Measurements from ENCODE around the gene TNKS1BP1.

The TNKS1BP1 gene

DNA sequence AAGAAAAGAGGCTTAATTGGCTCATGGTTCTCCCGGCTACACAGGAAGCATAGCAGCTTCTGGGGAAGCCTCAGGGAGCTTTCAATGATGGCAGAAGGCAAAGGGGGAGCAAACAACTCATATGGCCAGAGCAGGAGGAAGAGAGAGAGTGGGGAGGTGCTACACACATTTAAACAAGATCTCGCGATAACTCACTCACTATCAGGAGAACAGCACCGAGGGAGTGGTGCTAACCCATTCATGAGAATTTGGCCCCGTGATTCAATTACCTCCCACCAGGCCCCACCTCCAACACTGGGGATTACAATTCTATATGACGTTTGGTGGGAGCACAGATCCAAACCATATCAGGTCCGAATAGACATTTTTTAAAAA is 46.0 kb downstream of the TNKS1BP1 start:
- Histone ChIP-seq H3K4me1 (ENCODE audit: insufficient read depth, low read length) (peaks cover 8% of the 10 kb centered on the region), H3K9me3 (ENCODE audit: low read length) (no peaks in the 10 kb centered on the region), H3K4me3 (ENCODE audit: low read length) (no peak overlapping the region), H3K27me3 (ENCODE audit: insufficient read depth, low read length) (no peaks in the 10 kb centered on the region), H3K36me3 (ENCODE audit: insufficient read depth, low read length) (no peaks in the 10 kb centered on the region), H2AFZ (ENCODE audit: low read depth, low read length) (no peak overlapping the region)

DNA sequence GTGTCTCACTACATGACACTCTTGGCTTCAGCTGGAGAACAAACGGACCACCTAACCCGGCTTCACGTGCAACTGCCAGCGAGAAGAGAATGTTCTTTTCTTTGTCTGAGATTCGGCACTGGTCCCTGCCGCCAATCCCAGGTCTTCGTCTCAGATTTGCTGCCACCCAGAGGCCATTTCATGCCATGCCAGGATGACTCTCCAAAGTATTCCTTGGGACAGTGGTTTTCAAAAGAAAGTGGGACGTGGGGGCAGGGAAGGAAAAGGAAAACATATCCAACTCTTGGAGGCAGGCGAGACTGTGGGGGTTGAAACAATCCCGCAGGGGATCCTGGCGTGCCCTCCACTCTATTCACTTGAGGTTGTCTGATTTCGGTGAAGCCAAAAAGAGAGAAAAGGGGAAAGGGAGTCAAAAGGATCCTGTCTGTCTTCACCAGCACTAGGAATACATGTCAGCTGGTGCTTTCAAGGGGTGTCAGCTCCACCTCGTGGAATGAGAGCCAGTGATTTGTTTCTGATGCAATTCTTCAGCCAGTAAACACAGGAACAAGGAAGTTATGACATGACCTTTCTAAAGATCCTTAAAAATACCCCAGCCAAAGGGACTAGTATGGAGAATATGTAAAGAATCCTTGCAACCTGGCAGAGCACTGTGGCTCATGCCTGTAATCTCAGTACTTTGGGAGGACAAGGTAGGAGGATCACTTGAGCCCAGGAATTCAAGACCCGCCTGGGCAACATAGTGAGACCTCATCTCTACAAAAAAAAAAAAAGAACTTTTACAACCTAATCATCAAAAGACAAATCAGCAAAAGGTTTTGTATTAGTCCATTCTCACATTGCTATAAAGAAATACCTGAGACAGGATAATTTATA is 46.7 kb downstream of the TNKS1BP1 start:
- peak overlapping the region; percentile 83 for H2AFZ ChIP-seq (ENCODE audit: low read depth, low read length)
- no peaks in the 10 kb centered on the region for H3K36me3 ChIP-seq (ENCODE audit: insufficient read depth, low read length)
- H3K4me3 ChIP-seq (ENCODE audit: low read length): no peak overlapping the region
- H3K27me3 ChIP-seq (ENCODE audit: insufficient read depth, low read length): peaks cover under 1% of the 10 kb centered on the region
- peaks cover 8% of the 10 kb centered on the region for H3K4me1 ChIP-seq (ENCODE audit: insufficient read depth, low read length)
- H3K9me3 ChIP-seq (ENCODE audit: low read length): no peaks in the 10 kb centered on the region

DNA sequence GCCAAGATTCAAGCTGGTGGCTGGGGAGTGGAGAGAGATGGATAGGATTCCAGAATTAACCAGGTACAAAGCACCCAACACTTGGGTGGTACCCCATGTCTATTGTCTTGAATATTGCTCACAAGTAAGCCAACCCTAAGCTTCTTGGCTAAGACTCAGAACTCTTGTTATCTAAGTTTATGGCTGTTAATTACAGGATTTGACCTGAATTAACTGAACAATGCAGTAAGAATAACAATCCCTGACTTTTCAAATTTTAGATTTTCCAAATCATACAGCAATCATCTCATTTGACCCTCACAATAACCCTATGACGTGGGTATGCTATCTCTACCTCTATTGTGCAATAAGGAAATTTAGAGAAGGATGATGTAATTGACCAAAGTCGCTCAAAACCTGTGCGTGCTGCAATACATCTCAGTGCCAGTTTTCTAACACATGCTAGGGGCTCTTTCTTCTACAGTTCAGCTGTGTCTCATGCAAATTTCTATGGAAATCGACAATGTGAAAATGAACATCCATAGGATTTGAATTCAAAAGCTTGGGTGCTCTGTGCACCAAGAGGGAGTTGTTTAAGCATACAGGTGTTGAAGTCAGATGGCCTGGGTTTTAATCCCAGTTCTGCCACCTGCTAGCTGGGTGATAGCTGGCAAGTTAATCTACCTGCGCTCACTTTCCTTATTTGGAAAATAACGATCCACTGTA is 47.6 kb downstream of the TNKS1BP1 start:
- Histone ChIP-seq H2AFZ (ENCODE audit: low read depth, low read length) (peak overlapping the region; percentile 83), H3K4me3 (ENCODE audit: low read length) (no peak overlapping the region), H3K27me3 (ENCODE audit: insufficient read depth, low read length) (peaks cover 3% of the 10 kb centered on the region)

DNA sequence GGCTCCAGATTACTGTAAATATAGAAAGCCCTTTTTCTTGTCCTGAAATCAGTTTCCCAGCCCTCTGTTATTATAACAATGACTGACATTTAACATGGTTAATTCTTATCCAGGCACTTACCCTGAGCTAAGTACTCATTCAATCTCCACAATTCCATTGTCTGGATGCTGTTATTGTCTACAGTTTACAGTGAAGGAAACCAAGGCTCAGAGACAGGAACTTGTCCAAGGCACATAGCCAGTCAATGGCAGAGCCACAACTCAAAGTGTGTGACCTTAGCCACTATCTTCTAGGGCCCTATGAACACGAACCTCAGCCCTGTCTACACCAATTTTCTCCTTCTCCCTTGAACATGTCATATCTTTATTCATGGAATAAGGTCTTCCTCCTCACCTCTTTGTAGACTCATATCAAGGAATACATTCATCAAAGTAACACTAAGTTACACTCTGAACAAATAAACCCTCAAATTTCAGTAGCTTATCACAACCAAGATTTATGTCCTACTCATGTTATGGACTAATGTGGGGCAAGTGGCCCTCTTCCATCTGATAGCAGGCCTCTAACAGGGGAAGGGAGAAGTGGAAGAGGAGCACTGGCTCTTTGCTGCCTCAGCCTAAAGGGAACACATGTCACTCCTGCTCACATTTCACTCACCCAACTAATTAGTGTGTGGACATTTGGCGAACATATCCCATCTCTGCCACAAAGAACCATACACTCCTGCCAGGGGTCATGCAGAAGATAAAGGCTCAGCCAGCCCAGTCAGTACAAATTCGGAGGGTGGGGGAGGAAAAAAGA is 48.4 kb downstream of the TNKS1BP1 start:
- Histone ChIP-seq H2AFZ (ENCODE audit: low read depth, low read length) (no peak overlapping the region), H3K4me3 (ENCODE audit: low read length) (no peak overlapping the region), H3K9me3 (ENCODE audit: low read length) (no peaks in the 10 kb centered on the region), H3K36me3 (ENCODE audit: insufficient read depth, low read length) (no peaks in the 10 kb centered on the region), H3K27me3 (ENCODE audit: insufficient read depth, low read length) (peaks cover 3% of the 10 kb centered on the region), H3K4me1 (ENCODE audit: insufficient read depth, low read length) (peaks cover 8% of the 10 kb centered on the region)

More for the DNA sequence above, 47.6 kb downstream of the TNKS1BP1 start:
- Histone ChIP-seq H3K36me3 (ENCODE audit: insufficient read depth, low read length) (no peaks in the 10 kb centered on the region), H3K4me1 (ENCODE audit: insufficient read depth, low read length) (peaks cover 8% of the 10 kb centered on the region), H3K9me3 (ENCODE audit: low read length) (no peaks in the 10 kb centered on the region)

DNA sequence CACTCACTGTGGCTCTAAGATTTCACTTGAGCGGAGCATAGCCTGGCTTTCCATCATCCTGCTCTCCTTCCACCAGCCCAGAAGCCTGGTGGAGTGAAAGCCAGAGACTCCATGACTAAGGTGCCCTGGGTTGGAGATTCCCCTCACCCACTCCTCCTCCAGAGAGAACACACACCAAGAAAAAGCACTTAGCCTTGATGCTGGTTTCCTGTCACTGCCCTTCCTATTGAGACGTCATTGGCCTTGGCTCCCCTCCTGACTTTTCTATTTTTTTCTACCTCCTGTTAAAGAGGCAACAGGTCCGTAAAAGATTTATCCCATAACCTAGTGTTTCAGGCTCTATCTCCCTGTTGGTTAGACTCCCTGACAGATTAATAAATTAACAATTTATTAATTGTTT is 49.2 kb downstream of the TNKS1BP1 start:
- peaks cover 3% of the 10 kb centered on the region for H3K27me3 ChIP-seq (ENCODE audit: insufficient read depth, low read length)
- no peak overlapping the region for H3K4me3 ChIP-seq (ENCODE audit: low read length)
- H3K4me1 ChIP-seq (ENCODE audit: insufficient read depth, low read length): peaks cover 8% of the 10 kb centered on the region
- no peak overlapping the region for H2AFZ ChIP-seq (ENCODE audit: low read depth, low read length)
- no peaks in the 10 kb centered on the region for H3K9me3 ChIP-seq (ENCODE audit: low read length)
- H3K36me3 ChIP-seq (ENCODE audit: insufficient read depth, low read length): no peaks in the 10 kb centered on the region

DNA sequence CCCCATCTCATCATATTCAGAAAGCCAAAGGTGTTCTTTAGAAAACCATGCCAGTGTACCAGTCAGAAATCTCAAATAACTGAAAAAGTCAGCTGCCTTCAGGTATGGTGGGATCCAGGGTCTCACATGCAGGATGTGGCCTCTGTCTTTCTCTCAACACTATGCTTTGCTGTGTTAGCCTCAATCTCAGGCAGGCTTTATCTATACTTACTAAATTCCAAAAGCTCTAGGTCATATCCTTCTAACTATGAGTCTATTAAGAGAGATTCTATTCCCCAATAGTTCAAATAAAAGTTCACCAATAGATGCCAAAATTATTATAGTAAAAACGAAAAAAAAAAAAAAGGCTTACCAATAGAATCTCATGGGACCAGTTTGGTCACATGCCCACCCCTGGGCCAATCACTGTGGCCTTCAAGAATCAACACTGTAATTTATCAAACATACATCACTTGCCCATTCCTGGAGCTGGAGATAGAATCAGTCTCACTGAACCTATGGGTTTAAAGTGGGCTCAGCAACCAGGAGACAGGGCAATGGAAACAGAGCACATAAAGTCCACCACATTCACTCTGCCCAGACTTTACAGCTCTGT is 49.8 kb downstream of the TNKS1BP1 start:
- H3K4me1 ChIP-seq (ENCODE audit: insufficient read depth, low read length): peaks cover 8% of the 10 kb centered on the region
- H3K4me3 ChIP-seq (ENCODE audit: low read length): no peak overlapping the region
- H3K27me3 ChIP-seq (ENCODE audit: insufficient read depth, low read length): peaks cover 3% of the 10 kb centered on the region
- no peaks in the 10 kb centered on the region for H3K36me3 ChIP-seq (ENCODE audit: insufficient read depth, low read length)
- no peaks in the 10 kb centered on the region for H3K9me3 ChIP-seq (ENCODE audit: low read length)
- H2AFZ ChIP-seq (ENCODE audit: low read depth, low read length): no peak overlapping the region

DNA sequence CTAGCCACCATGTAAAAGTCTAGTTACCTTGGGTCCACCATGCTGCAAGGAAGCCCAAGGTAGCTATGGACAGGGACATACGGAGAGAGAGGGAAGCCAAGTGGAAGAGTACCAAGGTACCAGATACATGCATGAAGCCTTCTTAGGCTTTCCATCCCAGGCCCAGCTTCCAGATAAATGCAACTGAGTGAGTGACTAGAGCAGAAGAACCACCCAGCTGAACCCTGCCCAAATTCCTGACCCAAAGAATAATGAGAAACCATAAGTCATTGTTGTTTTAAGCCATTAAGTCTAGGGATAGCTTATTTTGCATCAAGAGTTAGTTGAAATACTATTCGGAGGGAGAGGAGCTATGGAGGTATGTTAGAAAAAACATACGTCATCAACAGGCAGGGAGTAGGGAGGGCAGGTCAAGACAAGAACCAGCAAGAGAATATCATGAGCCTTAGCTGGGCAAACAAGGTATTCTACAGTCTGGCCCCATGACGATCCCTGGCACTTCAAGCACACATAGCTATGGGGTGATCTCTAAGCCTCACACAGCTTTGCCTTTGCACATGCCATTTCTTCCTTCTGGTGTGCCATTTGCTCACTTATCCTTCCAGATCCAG is 51.2 kb downstream of the TNKS1BP1 start:
- Histone ChIP-seq H3K27me3 (ENCODE audit: insufficient read depth, low read length) (peaks cover 3% of the 10 kb centered on the region), H3K9me3 (ENCODE audit: low read length) (no peaks in the 10 kb centered on the region), H3K4me1 (ENCODE audit: insufficient read depth, low read length) (peaks cover 8% of the 10 kb centered on the region), H3K4me3 (ENCODE audit: low read length) (no peak overlapping the region), H3K36me3 (ENCODE audit: insufficient read depth, low read length) (no peaks in the 10 kb centered on the region), H2AFZ (ENCODE audit: low read depth, low read length) (no peak overlapping the region)

DNA sequence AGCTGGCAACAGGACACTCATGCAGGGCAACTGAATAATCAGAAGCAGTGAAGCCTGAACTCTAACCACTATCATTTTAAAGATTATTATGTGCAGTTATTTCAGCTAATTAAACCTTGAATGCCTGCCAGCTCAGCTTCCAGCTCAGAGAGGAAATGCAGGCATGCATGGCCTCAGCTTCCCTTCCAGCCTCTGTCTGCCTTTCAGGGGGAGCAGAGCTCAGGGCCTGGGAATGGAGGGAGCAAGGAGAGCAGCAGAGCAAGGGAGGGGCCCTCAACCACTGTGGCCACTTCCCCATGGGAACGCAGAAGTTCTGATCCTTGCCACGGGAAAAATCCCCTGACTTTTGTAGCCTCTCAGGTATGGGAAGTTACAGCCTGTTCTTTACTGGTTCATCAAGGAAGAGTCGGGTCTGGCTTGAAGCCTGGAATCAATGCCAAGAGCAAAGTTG is 55.2 kb downstream of the TNKS1BP1 start:
- H2AFZ ChIP-seq (ENCODE audit: low read depth, low read length): no peak overlapping the region
- H3K27me3 ChIP-seq (ENCODE audit: insufficient read depth, low read length): peaks cover 3% of the 10 kb centered on the region
- H3K36me3 ChIP-seq (ENCODE audit: insufficient read depth, low read length): no peaks in the 10 kb centered on the region
- no peak overlapping the region for H3K4me3 ChIP-seq (ENCODE audit: low read length)
- no peaks in the 10 kb centered on the region for H3K4me1 ChIP-seq (ENCODE audit: insufficient read depth, low read length)
- H3K9me3 ChIP-seq (ENCODE audit: low read length): no peaks in the 10 kb centered on the region

DNA sequence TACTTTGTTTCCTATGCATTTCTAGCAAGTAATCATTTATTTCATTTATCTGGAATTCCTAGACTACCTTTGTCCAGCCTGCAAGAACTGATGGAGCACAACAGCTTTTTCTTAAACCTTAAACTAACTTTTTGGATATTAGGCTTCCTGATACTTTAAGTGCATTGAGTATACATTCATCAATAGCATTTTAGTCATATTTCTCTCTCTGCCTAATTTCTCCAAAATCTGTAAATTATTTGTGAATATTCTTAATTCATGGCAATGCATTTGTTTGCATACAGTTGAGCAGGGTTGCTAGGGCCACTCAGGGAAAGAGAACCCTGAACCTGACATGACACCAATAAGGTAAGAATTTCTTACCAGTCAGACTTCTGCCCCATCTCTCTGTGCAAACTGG is 58.6 kb downstream of the TNKS1BP1 start:
- Histone ChIP-seq H2AFZ (ENCODE audit: low read depth, low read length) (no peak overlapping the region), H3K4me3 (ENCODE audit: low read length) (no peak overlapping the region), H3K9me3 (ENCODE audit: low read length) (no peaks in the 10 kb centered on the region), H3K27me3 (ENCODE audit: insufficient read depth, low read length) (no peaks in the 10 kb centered on the region), H3K36me3 (ENCODE audit: insufficient read depth, low read length) (no peaks in the 10 kb centered on the region), H3K4me1 (ENCODE audit: insufficient read depth, low read length) (no peaks in the 10 kb centered on the region)

DNA sequence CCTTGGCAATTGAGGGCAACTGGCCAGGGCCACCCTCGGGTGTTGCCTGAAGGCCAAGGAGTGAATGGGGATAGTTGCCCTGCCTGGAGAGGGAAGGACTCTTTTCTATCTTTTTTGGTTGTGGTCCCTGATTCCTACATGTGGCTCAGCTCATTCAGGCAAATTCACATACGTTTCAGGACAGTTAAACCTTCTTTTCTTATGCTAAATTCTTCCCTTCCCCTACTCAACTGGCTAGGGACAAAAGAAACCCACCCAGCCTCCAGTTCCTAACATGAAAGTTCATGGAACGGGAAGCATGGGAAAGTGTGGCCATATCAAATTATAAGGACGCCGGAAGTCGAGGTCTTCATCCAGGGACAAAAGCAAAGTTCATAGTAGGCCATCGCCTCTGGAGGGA is 61.4 kb downstream of the TNKS1BP1 start:
- Histone ChIP-seq H3K4me1 (ENCODE audit: insufficient read depth, low read length) (no peaks in the 10 kb centered on the region), H3K9me3 (ENCODE audit: low read length) (no peaks in the 10 kb centered on the region), H3K27me3 (ENCODE audit: insufficient read depth, low read length) (no peaks in the 10 kb centered on the region), H2AFZ (ENCODE audit: low read depth, low read length) (no peak overlapping the region), H3K36me3 (ENCODE audit: insufficient read depth, low read length) (no peaks in the 10 kb centered on the region), H3K4me3 (ENCODE audit: low read length) (no peak overlapping the region)

DNA sequence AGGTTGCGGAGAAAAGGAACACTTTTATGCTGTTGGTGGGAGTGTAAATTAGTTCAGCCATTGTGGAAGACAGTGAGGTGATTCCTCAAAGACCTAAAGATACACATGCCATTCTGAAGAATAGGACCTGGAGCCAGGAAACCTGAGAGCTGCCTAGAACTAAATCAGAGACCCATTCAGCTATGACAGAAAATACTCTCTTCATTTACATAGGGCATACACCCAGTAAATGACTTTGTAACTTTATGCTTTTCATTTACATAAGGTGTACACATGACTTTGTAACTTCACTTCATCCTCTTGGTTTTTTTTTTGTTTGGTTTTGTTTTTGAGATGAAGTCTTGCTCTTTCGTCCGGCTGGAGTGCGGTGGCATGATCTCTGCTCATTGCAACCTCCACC is 62.6 kb downstream of the TNKS1BP1 start:
- no peaks in the 10 kb centered on the region for H3K4me1 ChIP-seq (ENCODE audit: insufficient read depth, low read length)
- no peaks in the 10 kb centered on the region for H3K36me3 ChIP-seq (ENCODE audit: insufficient read depth, low read length)
- H2AFZ ChIP-seq (ENCODE audit: low read depth, low read length): no peak overlapping the region
- no peaks in the 10 kb centered on the region for H3K27me3 ChIP-seq (ENCODE audit: insufficient read depth, low read length)
- no peaks in the 10 kb centered on the region for H3K9me3 ChIP-seq (ENCODE audit: low read length)
- H3K4me3 ChIP-seq (ENCODE audit: low read length): no peak overlapping the region

DNA sequence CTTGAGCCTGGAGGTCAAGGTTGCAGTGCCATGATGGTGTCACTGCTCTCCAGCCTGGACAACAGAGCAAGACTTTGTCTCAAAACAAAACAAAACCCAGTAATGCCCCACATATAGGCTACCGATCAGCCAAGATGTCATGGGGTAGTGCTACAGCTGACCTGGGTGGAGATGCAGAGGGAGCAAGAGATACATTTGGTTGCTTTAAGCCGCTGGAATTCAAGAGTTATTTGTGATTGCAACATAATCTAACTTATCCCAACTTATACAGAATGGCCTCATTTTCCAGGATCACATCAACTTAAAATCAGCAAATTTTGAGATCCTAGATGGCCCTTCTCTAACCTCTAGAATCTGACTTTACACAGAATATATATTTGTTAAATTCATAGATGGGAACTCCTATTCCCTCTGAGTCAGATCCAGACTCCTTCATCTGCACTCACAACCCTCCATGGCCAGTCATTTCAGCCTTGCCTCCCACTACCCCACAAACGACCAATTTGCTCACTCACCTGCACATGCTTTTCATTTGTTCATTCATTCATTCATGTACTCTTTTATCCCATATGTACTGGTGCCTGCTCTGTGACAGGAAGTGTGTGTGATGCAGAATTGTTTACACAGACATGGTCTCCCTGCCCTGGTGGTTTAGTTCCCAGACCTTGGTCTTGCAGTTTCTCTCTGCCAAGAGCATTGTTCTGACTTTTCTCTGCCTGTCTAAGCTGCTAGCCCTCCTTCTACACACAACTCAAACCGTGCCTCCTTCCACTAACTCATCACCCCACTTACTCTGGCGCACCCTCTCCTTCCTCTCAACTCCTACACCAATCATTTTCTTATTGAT is 63.6 kb downstream of the TNKS1BP1 start:
- H3K27me3 ChIP-seq (ENCODE audit: insufficient read depth, low read length): no peaks in the 10 kb centered on the region
- no peak overlapping the region for H3K4me3 ChIP-seq (ENCODE audit: low read length)
- no peaks in the 10 kb centered on the region for H3K36me3 ChIP-seq (ENCODE audit: insufficient read depth, low read length)
- no peak overlapping the region for H2AFZ ChIP-seq (ENCODE audit: low read depth, low read length)
- no peaks in the 10 kb centered on the region for H3K4me1 ChIP-seq (ENCODE audit: insufficient read depth, low read length)
- no peaks in the 10 kb centered on the region for H3K9me3 ChIP-seq (ENCODE audit: low read length)

Data from neuron (in vitro differentiated cells).